Vagina (tissue), 2 donors: ENCODE measurements around the gene BRD3OS.

ENCODE experiments used
- POLR2A ChIP-seq, 2 donors: fragments of 450-650 bp; IDR thresholded peaks; one replicate each; pipeline ENCODE4 v1.6.1; 2017; ENCODE audit warnings: antibody characterized with exemption in 2 of 2, mild to moderate bottlenecking in 2 of 2, moderate library complexity in 2 of 2
- TF ChIP-seq, protein P1 (sequence below), 3 experiments: fragments of 450-650 bp in 2 of 3; fragments of 200-600 bp in 1 of 3; sonication (generic) in 1 of 3; IDR thresholded peaks; one replicate each; pipeline ENCODE4 v1.5.1; 2017 to 2019; ENCODE audit warnings: antibody characterized with exemption in 3 of 3, mild to moderate bottlenecking in 2 of 3, moderate library complexity in 2 of 3

DNA sequence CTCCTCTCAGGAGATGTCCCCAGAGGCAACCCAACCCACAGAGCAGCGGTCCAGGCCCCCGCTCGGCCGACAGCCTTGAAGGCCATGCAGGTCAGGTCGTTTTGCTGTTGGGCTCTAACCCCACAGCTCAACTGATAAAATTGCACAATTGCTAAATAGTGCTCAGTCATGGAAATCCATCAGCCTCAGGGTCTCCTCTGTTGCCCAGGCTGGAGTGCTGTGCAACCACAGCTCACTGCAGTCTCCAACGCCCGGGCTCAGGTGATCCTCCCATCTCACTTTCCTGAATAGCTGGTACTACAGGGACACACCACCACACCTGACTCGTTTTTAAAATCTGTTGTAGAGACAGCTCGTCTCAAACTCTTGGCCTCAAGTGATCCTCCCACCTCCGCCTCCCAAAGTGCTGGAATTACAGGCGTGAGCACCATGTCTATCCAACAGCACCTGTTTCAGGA is 18.3 kb downstream of the BRD3OS start:
- TF ChIP-seq POLR2A (IDR thresholded peaks at IDR 0.05): no peak
- TF ChIP-seq, protein P1, sequence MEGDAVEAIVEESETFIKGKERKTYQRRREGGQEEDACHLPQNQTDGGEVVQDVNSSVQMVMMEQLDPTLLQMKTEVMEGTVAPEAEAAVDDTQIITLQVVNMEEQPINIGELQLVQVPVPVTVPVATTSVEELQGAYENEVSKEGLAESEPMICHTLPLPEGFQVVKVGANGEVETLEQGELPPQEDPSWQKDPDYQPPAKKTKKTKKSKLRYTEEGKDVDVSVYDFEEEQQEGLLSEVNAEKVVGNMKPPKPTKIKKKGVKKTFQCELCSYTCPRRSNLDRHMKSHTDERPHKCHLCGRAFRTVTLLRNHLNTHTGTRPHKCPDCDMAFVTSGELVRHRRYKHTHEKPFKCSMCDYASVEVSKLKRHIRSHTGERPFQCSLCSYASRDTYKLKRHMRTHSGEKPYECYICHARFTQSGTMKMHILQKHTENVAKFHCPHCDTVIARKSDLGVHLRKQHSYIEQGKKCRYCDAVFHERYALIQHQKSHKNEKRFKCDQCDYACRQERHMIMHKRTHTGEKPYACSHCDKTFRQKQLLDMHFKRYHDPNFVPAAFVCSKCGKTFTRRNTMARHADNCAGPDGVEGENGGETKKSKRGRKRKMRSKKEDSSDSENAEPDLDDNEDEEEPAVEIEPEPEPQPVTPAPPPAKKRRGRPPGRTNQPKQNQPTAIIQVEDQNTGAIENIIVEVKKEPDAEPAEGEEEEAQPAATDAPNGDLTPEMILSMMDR (IDR thresholded peaks at IDR 0.05): no peak
